K562 (cell line): Measurements from ENCODE around the gene DDX46. TPM values are rescaled to one million over a fixed set of nuclear protein-coding genes. Genes with fewer than 3 reads are reported as not detected.

Source experiments
- C11orf30 ChIP-seq: fragments of 450-650 bp; IDR thresholded peaks from 2 replicates; pipeline ENCODE4 v1.6.1; 2016; ENCODE audit warnings: low read depth, mild to moderate bottlenecking
- CCNT2 ChIP-seq: IDR thresholded peaks from 2 replicates; pipeline ENCODE4 v1.6.1; 2011; ENCODE audit warnings: borderline replicate concordance, low read depth, mild to moderate bottlenecking, moderate library complexity, mixed read lengths, low read length; ENCODE audit not compliant: insufficient read length; ENCODE audit errors: extremely low read depth
- CHD2 ChIP-seq: IDR thresholded peaks from 2 replicates; pipeline ENCODE4 v1.6.1; 2011; ENCODE audit warnings: low read depth, low read length
- CTCF ChIP-seq, 3 experiments: IDR thresholded peaks in 2 of 3; conservative IDR thresholded peaks in 1 of 3; 2 replicates each; pipeline ENCODE4 v1.5.1; 2011 to 2012; ENCODE audit warnings: low read length in 3 of 3, mild to moderate bottlenecking in 3 of 3, control low read depth in 2 of 3, improper control_type of control experiment in 1 of 3, inconsistent platforms in 1 of 3, low read depth in 1 of 3, mixed read lengths in 1 of 3, moderate library complexity in 1 of 3; ENCODE audit not compliant: insufficient read depth in 2 of 3
- DACH1 ChIP-seq: fragments of 450-650 bp; IDR thresholded peaks from 2 replicates; pipeline ENCODE4 v1.6.1; 2018; ENCODE audit not compliant: partially characterized antibody
- GATAD2A ChIP-seq: fragments of 450-650 bp; IDR thresholded peaks from 2 replicates; pipeline ENCODE4 v1.6.1; 2017
- JUN ChIP-seq, 2 experiments: sonication (generic) in 1 of 2; formaldehyde crosslinking in 1 of 2; IDR thresholded peaks; 2 replicates each; pipeline versions ENCODE4 v1.6.1 to v1.8.0; 2012 to 2022; ENCODE audit warnings: borderline replicate concordance in 2 of 2, mild to moderate bottlenecking in 2 of 2, improper control_type of control experiment in 1 of 2, low read depth in 1 of 2, low read length in 1 of 2, missing genetic modification reagents in 1 of 2
- MBD2 ChIP-seq: sonication (generic); IDR thresholded peaks from 2 replicates; pipeline ENCODE4 v1.6.1; 2016; ENCODE audit warnings: low read depth, borderline replicate concordance
- NONO ChIP-seq, 2 experiments: fragments of 200-400 bp in 1 of 2; fragments of 450-650 bp in 1 of 2; formaldehyde crosslinking in 1 of 2; IDR thresholded peaks; 2 replicates each; pipeline ENCODE4 v1.6.1; 2017; ENCODE audit warnings: low read depth in 2 of 2, mild to moderate bottlenecking in 2 of 2, moderate library complexity in 2 of 2, low read length in 1 of 2
- NUFIP1 ChIP-seq: fragments of 450-650 bp; IDR thresholded peaks from 2 replicates; pipeline ENCODE4 v1.6.1; 2018; ENCODE audit not compliant: partially characterized antibody
- RBM22 ChIP-seq: fragments of 200-400 bp; formaldehyde crosslinking; IDR thresholded peaks from 2 replicates; pipeline ENCODE4 v1.6.1; 2018; ENCODE audit warnings: low read length, low read depth; ENCODE audit not compliant: poor library complexity, severe bottlenecking
- SMAD3 ChIP-seq: fragments of 450-650 bp; formaldehyde crosslinking; conservative IDR thresholded peaks from 2 replicates; pipeline ENCODE4 v1.4.0; 2020; ENCODE audit warnings: mild to moderate bottlenecking
- SNRNP70 ChIP-seq: fragments of 200-400 bp; formaldehyde crosslinking; optimal IDR thresholded peaks from 2 replicates; pipeline ENCODE3; 2017; ENCODE audit warnings: low read depth, low read length
- THAP12 ChIP-seq: fragments of 250-450 bp; sonication (Bioruptor Pico); IDR thresholded peaks from 2 replicates; pipeline ENCODE4 v1.9.0; 2021; ENCODE audit warnings: mild to moderate bottlenecking, inconsistent platforms
- TRIM24 ChIP-seq, 2 experiments: fragments of 450-650 bp; IDR thresholded peaks; 2 replicates each; pipeline ENCODE4 v1.6.1; 2016
- ZFP91 ChIP-seq: sonication (generic); formaldehyde crosslinking; IDR thresholded peaks from 2 replicates; pipeline ENCODE4 v1.8.0; 2022; ENCODE audit warnings: mild to moderate bottlenecking, missing genetic modification reagents
- ZHX1 ChIP-seq: fragments of 150-350 bp; conservative IDR thresholded peaks from 2 replicates; pipeline ENCODE4 v1.6.1; 2014; ENCODE audit warnings: low read length
- ZNF165 ChIP-seq: fragments of 250-450 bp; sonication (Bioruptor Pico); IDR thresholded peaks from 2 replicates; pipeline ENCODE4 v1.4.0; 2020; ENCODE audit warnings: borderline replicate concordance
- polyA plus RNA-seq, 8 experiments: library from polyadenylated mRNA; depleted of rRNA in 4 of 8; stranded (reverse) in 5 of 8; unstranded in 3 of 8; fragments of >200 nt; fragmentation: Nextera tagmentation in 2 of 8; fragmentation: Illumina TruSeq in 1 of 8; extraction: Ambion mirVana in 2 of 8; extraction: Trizol in 1 of 8; gene quantifications; 2 replicates each; pipeline versions ENCODE4 v1.2.1 to v1.2.3, GENCODE V29; 2011 to 2014; ENCODE audit warnings: inconsistent platforms in 1 of 8, missing spikeins in 1 of 8
- total RNA-seq, 7 experiments: library from RNA; depleted of rRNA in 6 of 7; stranded (reverse); fragments of >200 nt in 6 of 7; fragmentation: Illumina TruSeq in 2 of 7; extraction: Trizol in 2 of 7; gene quantifications; 2 replicates each; pipeline versions ENCODE4 v1.2.1 to v1.2.3, GENCODE V29; 2011 to 2021; ENCODE audit warnings: low replicate concordance in 1 of 7

DDX46 gene
- total and polyA plus RNA-seq, 9 of the 15 experiments (the other 6 are each of a cell fraction or from before 2014, with no cell fraction given) = 26.2 to 99.0 (median 76.4) TPM

GRCh38 chr5:134758504-134759341, at the start of gene DDX46 (continued):
- TF ChIP-seq CTCF (IDR thresholded peaks at IDR 0.05 in 2 of 3, conservative IDR thresholded peaks at IDR 0.05 in 1 of 3; ENCODE audit: insufficient read depth in 2 of 3, low read depth in 1 of 3, low read length in 3 of 3) (peak; percentile 92 to 93 (median 92)), ZHX1 (no peak; the same call in 1 of the 2 replicates), SNRNP70 (no peak), SMAD3 (0 out of 2 replicates have a peak, but pooled peaks have one; percentile 10), RBM22 (peak; percentile 38), ZFP91 (CRISPR knock-in tag) (no peak), JUN (IDR thresholded peaks at IDR 0.05; ENCODE audit: borderline replicate concordance, low read depth, low read length) (peak; percentile 49; the same call in 1 of the 2 replicates), JUN (CRISPR knock-in tag; IDR thresholded peaks at IDR 0.05; ENCODE audit: borderline replicate concordance) (peak; percentile 47; the same call in 1 of the 2 replicates), GATAD2A (peak; percentile 78; the same call in 1 of the 2 replicates), TRIM24 (IDR thresholded peaks at IDR 0.05) (peak in 1 of 2 experiments; percentile 29; a peak in 1 of 4 replicates), MBD2 (peak; percentile 77), DACH1 (peak; percentile 82), NUFIP1 (peak; percentile 29), CCNT2 (peak; percentile 83), THAP12 (CRISPR knock-in tag) (peak; percentile 99), NONO (IDR thresholded peaks at IDR 0.05; ENCODE audit: low read depth in 2 of 2, low read length in 1 of 2) (peak in 1 of 2 experiments; percentile 87; a peak in 2 of 4 replicates), C11orf30 (peak; percentile 98), CHD2 (0 out of 2 replicates have a peak, but pooled peaks have one; percentile 5), ZNF165 (CRISPR knock-in tag) (no peak)
